ENCODE results near the gene PALM. TPM values are rescaled to one million over a fixed set of nuclear protein-coding genes. Genes with fewer than 3 reads are reported as not detected.
"Not testable (repeated sequence)": the region's sequence is repeated elsewhere in the genome, so short reads cannot be mapped to it uniquely, and the experiment has no call there.

The PALM gene
- total and polyA plus RNA-seq, 12 donors = 12.5 to 36.7 (median 18.7) TPM

DNA sequence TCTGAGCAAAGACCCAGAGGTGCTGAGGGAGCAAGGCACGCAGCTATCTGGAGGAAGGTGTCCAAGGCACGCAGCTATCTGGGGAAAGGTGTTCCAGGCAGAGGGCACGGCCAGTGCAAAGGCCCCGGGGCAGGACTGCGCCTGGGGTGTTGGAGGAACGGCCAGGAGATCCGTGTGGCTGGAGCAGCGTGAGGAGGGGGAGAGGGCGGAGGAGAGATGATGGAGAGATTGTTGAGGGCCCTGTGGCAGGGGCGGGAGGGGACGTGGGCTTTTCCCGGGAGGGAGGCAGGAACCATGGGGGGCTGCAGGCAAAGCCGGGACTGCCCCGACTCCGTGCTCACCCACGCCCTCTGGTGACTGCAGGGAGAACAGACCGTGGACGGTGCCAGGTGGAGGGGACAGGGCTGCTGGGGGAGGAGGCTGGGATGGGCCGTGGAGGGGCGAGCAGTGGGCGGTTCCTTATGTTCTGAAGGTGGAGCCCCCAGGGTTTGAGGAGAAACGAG, 28.9 kb downstream of the PALM start:
- ATAC-seq (peak in 7 of 8 donors; percentile 16 to 48 (median 40)), DNase-seq (peak in 1 of 2 donors; percentile 59)
- no peaks in the 10 kb centered on the region for H3K27me3 ChIP-seq
- no peaks in the 10 kb centered on the region for H3K9me3 ChIP-seq
- H3K36me3 ChIP-seq = peaks cover 0 to 29% (median 0%) of the 10 kb centered on the region in 9 donors
- H3K27ac ChIP-seq = no peak overlapping the region
- intact Hi-C loops (cut with DNase I) = loop anchor here in 3 of 10 donors (2.0 to 10.0 kb wide), 3 partner anchors 71 to 150 kb away; partner anchors contain the start of gene HCN2 (in 1 of the 3)
- peak; percentile 29 to 68 (median 58) for TF ChIP-seq CTCF (IDR thresholded peaks at IDR 0.05)
- WGBS, 2 donors = 41 to 46% methylated on average over 22 of the region's 22 CpGs
- no peak overlapping the region for H3K4me3 ChIP-seq
- H3K4me1 ChIP-seq = peaks cover 0 to 9% (median 0%) of the 10 kb centered on the region in 9 donors

- H3K9me3 ChIP-seq = peaks cover 0 to 5% (median 0%) of the 10 kb centered on the region in 11 donors
- DNase-seq (no peak), ATAC-seq (no peak)
- no peaks in the 10 kb centered on the region for H3K27me3 ChIP-seq
- H3K4me1 ChIP-seq = peaks cover 0 to 9% (median 0%) of the 10 kb centered on the region in 9 donors
- H3K4me3 ChIP-seq = no peak overlapping the region
- intact Hi-C loops (cut with DNase I) = loop anchor here in 2 of 10 donors (5.0 to 10.0 kb wide), 2 partner anchors 144 to 151 kb away; partner anchors contain the start of gene HCN2 (in 1 of the 2)
- no peak overlapping the region for H3K27ac ChIP-seq
- 93 to 94% methylated on average over 23 of the region's 23 CpGs for WGBS, 2 donors
- no peak for TF ChIP-seq CTCF (IDR thresholded peaks at IDR 0.05)
- H3K36me3 ChIP-seq = peaks cover 0 to 29% (median 0%) of the 10 kb centered on the region in 9 donors
Measured at GRCh38 chr19:738509-739128, 29.9 kb downstream of the PALM start.

GRCh38 chr19:739998-740715, 31.4 kb downstream of the PALM start:
- ATAC-seq = no peak
- 90% methylated on average over 35 to 36 of the region's 36 CpGs for WGBS, 2 donors
- DNase-seq = no peak

GRCh38 chr19:740816-741505, 32.2 kb downstream of the PALM start:
- H3K4me1 ChIP-seq; H3K27me3 ChIP-seq; ATAC-seq; DNase-seq; H3K27ac ChIP-seq; intact Hi-C loops (cut with DNase I); H3K4me3 ChIP-seq: not testable (repeated sequence)
- 84 to 88% methylated on average over 15 of the region's 16 CpGs for WGBS, 2 donors
- Histone ChIP-seq H3K9me3 (peaks cover 0 to 27% (median 9%) of the 10 kb centered on the region in 11 donors), H3K36me3 (peaks cover 0 to 27% (median 0%) of the 10 kb centered on the region in 9 donors)

More at GRCh38 chr19:739998-740715, 31.4 kb downstream of the PALM start:
- Histone ChIP-seq H3K27me3 (no peaks in the 10 kb centered on the region), H3K9me3 (peaks cover 0 to 19% (median 9%) of the 10 kb centered on the region in 11 donors), H3K36me3 (peaks cover 0 to 29% (median 0%) of the 10 kb centered on the region in 9 donors), H3K4me3 (no peak overlapping the region), H3K27ac (no peak overlapping the region), H3K4me1 (peaks cover 0 to 7% (median 0%) of the 10 kb centered on the region in 9 donors)
- TF ChIP-seq CTCF (IDR thresholded peaks at IDR 0.05) = no peak
- intact Hi-C loops (cut with DNase I) = loop anchor here in 2 of 10 donors (5.0 to 10.0 kb wide), 2 partner anchors 145 to 153 kb away; partner anchors contain the start of gene HCN2 (in 1 of the 2)

Measured in heart right ventricle (tissue), 16 donors.